Amygdala (tissue), 56 donors: ENCODE measurements around the gene EVX1.
A peak's percentile ranks its signal among the peaks of the same experiment; 100 is the strongest.

Experiments
- DNase-seq, 56 donors: peaks; one replicate each; lab custom pipeline; 2025; lab: John Stamatoyannopoulos, UW

Gene EVX1

GRCh38 chr7:27242555-27243339, at the start of gene EVX1:
Gene EVX1, plus strand, starts transcription at chr7:27242802. Its CDS starts 229 bp downstream, at chr7:27243031.
- DNase-seq, result no peak

DNA sequence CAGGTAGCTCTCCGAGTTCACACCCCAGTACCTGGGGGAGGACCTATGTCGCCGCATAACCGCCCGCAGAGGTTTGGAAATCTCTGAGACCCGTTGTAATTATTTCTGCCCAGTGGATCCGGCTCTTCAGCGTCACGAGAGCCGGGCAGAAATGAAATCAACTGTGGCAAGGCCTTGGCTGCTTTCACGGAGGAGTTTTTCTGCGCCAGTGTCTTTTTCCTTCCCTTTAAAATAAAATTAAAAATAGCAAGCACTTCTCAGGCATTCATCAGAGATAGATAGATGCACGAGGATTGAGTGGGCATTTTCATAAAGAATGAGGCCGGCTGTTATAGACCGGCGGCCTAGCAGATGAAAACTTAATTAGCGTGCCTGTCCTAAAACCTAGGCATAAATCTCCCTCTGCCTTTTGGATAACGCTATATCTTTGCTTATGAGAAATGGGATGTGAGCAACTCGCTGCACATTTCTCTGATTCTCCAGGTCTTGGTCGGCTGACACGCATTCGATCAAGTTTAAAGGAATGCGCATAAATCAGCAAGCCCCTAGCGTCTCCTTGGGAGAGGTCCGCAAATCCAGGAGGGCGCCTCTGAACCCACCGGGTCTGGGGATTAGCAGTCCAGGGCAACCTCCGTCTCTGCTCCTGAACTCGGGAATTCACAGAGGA, 49.1 kb upstream of the EVX1 start:
- DNase-seq, result no peak

DNA sequence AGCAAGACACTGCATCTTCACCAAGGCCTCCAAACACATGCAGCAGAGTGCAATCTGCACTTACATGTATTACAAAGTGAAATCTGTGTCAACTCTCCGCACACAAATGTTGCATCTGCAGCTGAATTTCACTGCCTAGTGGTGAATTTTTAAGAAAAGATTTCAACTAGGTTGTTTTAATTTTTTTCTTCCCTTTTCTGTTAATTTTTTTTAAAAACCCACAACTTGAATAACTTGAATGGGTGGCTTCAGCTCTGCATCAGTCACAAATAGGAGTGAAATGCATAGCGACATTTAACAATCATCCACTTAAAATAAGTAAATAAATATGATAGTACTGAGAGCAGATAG, 48.6 kb upstream of the EVX1 start:
- DNase-seq, result no peak

GRCh38 chr7:27194686-27195379, 47.8 kb upstream of the EVX1 start:
- no peak for DNase-seq

DNA sequence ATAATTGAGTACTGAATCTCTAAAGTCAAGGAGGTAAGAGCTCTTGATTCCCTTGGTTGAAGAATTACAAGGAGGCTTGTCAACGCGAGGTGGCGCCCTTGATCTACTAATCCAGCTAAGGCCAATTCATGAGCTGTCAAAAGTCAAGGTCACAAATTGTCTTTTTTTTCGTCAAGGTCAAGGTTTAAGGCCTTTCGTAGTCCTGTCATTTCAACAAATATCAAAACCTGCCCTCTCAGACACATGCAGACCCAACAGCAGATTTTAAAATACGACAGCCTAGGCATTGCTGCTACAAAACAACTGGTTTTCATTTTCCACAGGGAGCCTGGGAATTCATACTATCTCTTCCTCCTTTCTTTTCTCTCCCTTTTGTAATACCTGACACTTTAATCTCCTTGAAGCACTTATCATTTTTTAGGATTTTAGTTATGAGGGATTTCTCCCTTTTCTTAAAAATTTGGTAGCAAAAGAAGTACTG, 46.3 kb upstream of the EVX1 start:
- DNase-seq, result peak in 50 of 56 donors; percentile 1 to 89 (median 34)

- DNase-seq, result no peak
These were observed 45.2 kb upstream of the EVX1 start for GRCh38 chr7:27197137-27198042.

DNA sequence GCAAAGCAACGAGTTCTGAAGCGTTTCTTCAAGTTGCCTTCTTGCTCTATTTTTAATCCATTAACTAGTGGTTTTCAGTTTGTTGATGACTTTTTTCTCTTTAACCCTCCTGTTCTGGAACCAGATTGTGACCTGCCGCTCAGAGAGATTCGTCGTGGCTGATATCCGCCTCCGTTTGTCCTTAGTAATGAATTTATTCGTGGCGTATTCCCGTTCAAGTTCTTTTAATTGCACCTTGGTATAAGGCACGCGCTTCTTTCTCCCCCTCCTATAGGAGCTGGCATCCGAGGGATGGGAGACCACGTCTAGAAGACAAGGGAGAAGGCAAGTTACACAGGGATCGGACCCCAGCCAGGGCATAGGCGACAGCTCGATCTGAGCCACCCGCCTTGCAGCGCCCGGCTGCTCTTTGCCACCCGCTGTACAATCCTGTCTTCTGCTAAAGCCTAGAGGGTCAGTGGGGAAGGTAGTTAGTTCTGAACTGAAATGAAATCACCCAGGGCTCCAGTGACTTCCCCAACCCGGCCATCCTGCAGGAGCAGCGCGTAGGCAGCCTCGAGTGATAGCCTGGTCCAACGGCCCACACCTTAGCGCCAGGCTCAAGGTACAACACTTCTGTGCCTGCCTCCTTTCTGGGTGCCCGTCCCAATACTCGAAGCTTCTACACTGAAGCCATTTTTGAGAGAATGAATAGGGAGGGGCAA, 44.3 kb upstream of the EVX1 start:
- DNase-seq, result no peak

DNA sequence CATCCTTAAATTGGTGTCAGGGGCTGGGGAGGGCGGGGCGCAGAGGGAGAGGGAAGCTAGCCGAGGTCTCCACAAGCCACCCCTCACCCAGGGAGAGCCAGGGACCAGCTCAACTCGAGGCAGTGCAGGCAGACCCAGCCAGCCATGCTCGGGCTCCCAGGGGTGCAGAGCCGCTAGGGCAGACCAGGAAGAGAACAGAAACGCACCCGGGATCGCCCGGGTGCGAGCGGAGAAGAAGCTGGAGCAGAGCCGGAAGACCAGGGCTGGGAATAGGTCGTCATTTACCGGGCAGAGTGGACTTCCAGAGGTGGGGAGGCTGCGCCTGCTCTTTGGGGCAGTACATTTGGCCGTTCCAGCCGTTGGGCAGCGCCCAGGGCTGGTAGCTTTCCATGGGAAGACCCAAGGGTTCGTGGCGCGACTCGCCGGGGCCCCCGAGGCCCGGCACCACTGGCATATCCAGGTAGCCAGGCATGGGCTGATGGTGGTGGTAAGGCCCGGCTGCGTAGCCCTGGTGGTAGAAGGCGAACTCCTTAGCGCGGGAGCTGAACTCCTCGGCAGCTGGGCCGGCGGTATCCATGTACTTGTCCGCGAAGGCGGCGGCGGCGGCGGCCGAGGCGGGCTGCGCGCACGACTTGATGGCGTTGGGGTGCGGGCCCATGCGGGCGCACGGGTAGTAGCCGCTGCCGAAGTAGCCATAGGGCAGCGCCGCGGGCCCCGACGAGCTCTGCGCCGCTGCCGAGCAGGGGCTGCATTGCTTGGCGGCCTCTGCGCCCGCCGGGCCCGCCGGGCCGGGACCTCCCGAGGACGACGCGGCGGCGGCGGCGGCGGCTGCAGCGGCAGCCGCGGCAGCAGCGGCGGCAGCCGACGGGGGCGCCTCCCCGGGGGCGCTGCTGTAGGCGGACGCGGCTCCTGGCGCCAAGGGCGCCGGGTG, 43.5 kb upstream of the EVX1 start:
- no peak for DNase-seq

- no peak for DNase-seq
These were observed 42.5 kb upstream of the EVX1 start, which contains the start of gene HOXA13 for GRCh38 chr7:27199849-27200760. Gene HOXA13, minus strand, starts transcription at chr7:27200091. Its CDS starts 14 bp downstream, at chr7:27200077.

- peak in 1 of 56 donors; percentile 10 for DNase-seq
These were observed 41.6 kb upstream of the EVX1 start for GRCh38 chr7:27200761-27201579.

- DNase-seq, result no peak
These were observed 41.0 kb upstream of the EVX1 start for GRCh38 chr7:27201580-27202017.

DNA sequence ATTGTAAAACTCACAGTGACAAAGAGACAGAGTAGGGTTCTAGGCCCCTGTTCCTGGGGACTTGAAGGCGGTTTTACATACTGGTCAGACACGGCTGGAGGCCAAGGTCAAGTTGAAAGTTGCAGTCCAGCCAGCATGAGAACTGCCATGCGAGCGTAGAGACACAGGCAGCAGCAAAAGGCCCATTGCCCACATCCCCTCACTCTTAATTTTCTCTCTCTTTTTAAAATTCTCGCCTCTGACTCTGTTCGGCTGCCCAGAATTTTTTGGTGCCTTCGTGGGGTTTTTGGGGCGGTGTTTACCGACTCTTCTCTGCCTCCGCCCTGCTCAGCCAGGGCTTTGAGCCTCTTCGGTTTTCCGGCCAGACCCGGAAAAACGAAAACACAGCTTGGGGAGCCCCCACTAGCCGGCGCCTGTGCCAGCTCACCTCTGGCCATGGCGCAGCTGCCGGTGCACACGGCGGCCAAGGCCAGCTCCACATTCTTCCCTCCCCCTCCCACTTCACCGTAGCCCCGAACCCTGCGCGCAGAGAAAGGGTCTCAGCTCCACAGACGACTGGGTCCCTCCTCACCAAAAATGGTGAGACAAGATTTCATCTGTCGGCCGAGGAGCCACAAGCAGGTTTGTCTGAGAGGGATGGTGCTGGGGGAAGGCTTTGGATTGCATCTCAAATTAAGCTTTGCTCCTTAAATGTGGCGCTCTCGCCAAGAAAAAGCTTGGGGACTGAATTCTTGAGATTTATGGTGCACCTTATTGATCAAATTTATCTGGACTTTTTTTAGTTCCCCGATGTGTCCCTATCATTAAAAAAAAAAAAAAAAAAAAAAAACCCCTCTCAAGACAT, 40.4 kb upstream of the EVX1 start:
- no peak for DNase-seq

- no peak for DNase-seq
These were observed 39.8 kb upstream of the EVX1 start for GRCh38 chr7:27202862-27203134.

DNA sequence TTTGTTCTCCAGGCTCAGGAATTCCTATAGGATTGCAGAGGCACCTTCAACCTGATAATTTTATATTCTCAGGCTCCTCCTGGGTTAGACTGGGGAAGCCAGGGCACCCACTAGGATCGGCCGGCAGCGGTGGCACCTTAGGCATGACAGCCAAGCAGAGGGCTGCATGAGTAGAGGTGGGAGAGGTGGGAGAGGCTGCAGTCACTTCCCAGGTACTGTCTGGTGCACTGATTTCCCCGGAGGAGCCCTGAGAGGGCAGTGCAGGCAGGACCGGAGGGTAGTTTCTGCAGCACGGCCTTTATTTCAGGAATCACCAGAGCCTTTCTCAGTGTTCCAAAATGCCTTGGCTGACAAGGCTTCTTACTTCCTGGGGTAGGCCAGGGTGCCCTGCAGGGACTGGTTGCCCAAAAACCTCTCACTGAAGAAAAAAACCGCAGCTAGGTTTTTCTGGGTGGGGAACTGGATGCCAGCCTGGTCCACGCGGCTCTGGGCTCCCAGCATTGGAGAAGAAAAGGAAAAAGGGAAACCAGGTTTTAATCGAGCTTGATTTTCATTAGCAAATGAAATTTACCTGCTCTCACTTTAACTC, 39.1 kb upstream of the EVX1 start:
- DNase-seq, result no peak

- DNase-seq, result no peak
These were observed 38.5 kb upstream of the EVX1 start for GRCh38 chr7:27203964-27204594.
